Caki2 (cell line): Measurements from ENCODE around the gene WDR53. TPM values are rescaled to one million over a fixed set of nuclear protein-coding genes. Genes with fewer than 3 reads are reported as not detected.
"Not testable (repeated sequence)": the region's sequence is repeated elsewhere in the genome, so short reads cannot be mapped to it uniquely, and the experiment has no call there.

Experiments
- DNase-seq: peaks from one replicate; pipeline ENCODE4 v3.0.0-alpha.2; 2015; ENCODE audit warnings: low read depth
- in situ Hi-C: cut with HindIII; loops from 2 replicates; pipeline ENCODE4 v1.10.0; 2016; ENCODE audit warnings: low sequenced_read_pairs, low pct_unique_long_range_greater_than_20kb, mixed read lengths
- total RNA-seq: library from RNA; depleted of rRNA; stranded (reverse); fragments of >200 nt; shearing (Covaris generic); gene quantifications from 2 replicates; pipeline ENCODE4 v1.2.3, GENCODE V29; 2014; ENCODE audit warnings: low replicate concordance

The WDR53 gene
- total RNA-seq, 1 experiment from 2014 or later = 5.8 TPM

GRCh38 chr3:196525141-196525540 lies 43.2 kb downstream of the WDR53 start:
- DNase-seq = no peak
- in situ Hi-C loops = no loop called here

DNA sequence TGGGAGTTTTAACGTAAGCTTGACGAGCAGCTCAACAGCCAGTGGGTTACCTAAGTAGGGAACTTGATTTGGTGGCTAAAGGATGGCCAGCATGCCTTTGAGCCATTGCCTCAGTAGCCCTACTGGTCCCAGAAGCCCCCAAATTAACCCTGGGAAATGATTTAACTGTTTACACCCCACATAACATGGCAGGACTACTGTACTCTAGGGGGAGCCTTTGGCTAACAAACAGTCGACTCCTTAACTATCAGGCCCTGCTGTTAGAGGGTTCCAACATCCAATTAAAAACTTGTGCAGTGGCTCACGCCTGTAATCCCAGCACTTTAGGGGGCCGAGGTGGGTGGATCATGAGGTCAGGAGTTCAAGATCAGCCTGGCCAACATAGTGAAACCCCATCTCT lies 43.8 kb downstream of the WDR53 start:
- in situ Hi-C loops = no loop called here
- DNase-seq = no peak

- DNase-seq = no peak
These were observed 44.5 kb downstream of the WDR53 start for GRCh38 chr3:196523841-196524240.

DNA sequence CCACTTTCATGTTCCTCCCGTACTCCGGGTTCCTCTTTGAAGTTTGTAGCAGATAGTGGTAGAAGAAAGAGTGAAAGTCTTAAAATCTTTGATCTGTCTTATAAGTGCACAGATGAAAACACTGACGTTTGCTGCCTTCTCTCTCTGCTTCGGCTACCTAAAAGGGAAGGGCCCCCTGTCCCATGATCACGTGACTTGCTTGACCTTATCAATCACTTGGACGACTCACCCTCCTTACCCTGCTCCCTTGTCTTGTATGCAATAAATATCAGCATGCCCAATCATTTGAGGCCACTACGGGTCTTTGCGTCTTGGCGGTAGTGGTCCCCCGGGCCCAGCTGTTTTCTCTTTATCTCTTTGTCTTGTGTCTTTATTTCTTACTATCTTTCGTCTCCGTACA lies 47.1 kb downstream of the WDR53 start:
- in situ Hi-C loops, DNase-seq: not testable (repeated sequence)

More at GRCh38 chr3:196523841-196524240, 44.5 kb downstream of the WDR53 start:
- in situ Hi-C loops = no loop called here

DNA sequence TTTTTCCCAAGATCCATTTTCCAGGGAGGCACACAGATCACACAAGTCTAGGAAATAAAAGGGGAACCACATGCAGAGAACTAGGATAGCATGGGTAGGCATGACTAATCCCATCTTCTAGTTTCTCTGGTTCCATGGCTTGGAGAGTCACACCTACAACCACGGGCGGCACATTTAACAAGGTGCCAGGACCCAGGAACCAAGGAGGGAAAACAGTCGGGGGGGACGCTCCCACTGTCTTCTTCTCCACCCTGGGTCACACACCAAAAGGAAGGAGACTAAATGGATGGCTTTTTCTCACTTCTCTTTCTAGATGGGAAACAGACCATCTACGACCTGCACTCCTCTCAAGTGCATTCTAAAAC lies 48.7 kb downstream of the WDR53 start:
- in situ Hi-C loops = no loop called here
- DNase-seq = peak; percentile 23

DNA sequence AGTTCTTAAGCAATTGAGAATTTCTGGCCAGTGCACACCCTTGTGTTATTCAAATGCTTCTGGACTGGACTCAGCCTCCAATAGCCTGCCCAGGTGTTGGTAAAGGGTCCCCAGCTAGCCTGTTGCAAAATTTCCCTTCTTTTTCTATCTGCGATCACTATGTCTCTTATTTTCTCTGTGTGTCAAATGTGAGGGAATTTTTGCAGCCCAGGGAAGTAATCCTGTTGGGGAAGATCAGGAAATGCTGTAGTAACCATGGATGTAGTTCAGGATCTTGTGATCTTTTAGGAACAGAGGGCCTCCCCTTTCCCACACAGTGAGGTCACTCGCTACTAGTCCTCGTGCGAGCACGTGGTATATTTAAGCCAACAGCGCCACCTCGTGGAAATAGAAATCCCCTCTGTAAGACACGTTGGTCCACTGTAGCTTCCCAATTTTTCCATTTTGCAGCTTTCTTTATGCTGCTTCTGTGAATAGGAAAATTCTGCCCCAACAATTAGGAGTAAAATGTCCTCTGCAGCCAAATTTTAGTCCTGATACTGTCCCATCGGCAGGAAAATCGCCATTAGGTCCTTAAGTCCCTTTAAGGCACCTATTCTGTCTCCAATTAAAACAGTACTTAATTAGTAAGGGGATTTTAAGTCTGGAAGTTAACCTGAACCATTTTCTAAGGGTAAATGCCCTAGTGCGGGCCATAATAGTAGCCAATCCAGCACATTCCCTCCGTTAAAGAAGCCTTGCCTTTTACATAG lies 49.2 kb downstream of the WDR53 start:
- in situ Hi-C loops = no loop called here
- DNase-seq = peak; percentile 41

- DNase-seq = no peak
- in situ Hi-C loops = no loop called here
These were observed 50.4 kb downstream of the WDR53 start for GRCh38 chr3:196517919-196518318.

DNA sequence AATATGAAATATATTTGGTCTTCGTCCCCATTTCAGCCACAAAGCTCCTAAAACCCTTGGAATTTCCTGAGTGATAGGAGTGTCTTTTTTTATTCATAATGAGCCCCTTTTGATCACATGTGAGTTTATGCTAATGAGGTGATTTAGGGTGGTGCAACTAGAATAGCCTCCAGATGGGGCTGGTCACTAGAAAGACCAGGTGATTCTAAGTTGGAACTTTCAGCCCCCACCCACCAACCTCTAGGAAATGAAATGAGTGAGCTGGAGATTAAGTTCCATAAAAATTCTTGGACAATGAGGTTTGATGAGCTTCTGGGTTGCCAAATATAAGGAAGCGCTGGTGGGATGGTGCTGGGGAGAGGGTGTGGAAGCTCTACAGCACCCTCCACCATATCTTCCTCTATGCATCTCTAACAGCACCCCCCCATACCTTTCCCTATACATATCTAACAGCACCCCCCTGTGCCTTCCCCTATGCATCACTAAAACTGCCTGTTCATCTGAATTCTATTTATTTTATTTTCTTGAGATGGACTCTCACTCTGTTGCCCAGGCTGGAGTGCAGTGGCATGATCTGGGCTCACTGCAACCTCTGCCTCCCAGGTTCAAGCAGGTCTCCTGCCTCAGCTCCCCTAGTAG lies 51.1 kb downstream of the WDR53 start:
- DNase-seq = no peak
- in situ Hi-C loops = no loop called here

- DNase-seq = no peak
- in situ Hi-C loops = no loop called here
These were observed 53.3 kb downstream of the WDR53 start, which contains the start of gene SMCO1 for GRCh38 chr3:196514913-196515621. Gene SMCO1, minus strand, starts transcription at chr3:196515346. Its CDS starts 137 bp downstream, at chr3:196515209.

GRCh38 chr3:196514350-196514716 lies 54.0 kb downstream of the WDR53 start:
- in situ Hi-C loops = no loop called here
- no peak for DNase-seq

- in situ Hi-C loops = no loop called here
- DNase-seq = no peak
These were observed 54.5 kb downstream of the WDR53 start for GRCh38 chr3:196513697-196514349.

DNA sequence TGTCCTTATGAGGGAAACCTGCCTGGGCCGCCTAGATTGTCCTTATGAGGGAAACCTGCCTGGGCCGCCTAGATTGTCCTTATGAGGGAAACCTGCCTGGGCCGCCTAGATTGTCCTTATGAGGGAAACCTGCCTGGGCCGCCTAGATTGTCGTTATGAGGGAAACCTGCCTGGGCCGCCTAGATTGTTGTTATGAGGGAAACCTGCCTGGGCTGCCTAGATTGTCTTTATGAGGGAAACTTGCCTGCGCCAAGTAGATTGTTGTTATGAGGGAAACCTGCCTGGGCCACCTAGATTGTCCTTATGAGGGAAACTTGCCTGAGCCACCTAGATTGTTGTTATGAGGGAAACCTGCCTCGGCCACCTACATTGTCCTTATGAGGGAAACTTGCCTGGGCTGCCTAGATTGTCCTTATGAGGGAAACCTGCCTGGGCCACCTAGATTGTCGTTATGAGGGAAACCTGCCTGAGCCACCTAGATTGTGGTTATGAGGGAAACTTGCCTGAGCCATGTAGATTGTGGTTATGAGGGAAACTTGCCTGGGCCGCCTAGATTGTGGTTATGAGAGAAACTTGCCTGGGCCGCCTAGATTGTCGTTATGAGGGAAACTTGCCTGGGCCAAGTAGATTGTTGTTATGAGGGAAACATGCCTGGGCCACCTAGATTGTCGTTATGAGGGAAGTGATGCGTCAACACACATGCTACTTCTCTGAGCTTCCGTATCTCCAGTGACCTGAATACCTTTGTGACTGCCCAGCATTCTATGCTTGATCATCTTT lies 56.5 kb downstream of the WDR53 start:
- in situ Hi-C loops, DNase-seq: not testable (repeated sequence)

DNA sequence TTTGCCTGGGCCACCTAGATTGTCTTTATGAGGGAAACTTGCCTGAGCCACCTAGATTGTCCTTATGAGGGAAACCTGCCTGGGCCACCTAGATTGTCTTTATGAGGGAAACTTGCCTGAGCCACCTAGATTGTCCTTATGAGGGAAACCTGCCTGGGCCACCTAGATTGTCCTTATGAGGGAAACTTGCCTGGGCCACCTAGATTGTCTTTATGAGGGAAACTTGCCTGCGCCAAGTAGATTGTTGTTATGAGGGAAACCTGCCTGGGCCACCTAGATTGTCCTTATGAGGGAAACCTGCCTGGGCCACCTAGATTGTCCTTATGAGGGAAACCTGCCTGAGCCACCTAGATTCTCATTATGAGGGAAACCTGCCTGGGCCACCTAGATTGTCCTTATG lies 57.2 kb downstream of the WDR53 start:
- in situ Hi-C loops = not testable (repeated sequence)

GRCh38 chr3:196506687-196507086 lies 61.7 kb downstream of the WDR53 start:
- in situ Hi-C loops = no loop called here
- DNase-seq = no peak

More for the DNA sequence above, 57.2 kb downstream of the WDR53 start:
- DNase-seq = not testable (repeated sequence)

DNA sequence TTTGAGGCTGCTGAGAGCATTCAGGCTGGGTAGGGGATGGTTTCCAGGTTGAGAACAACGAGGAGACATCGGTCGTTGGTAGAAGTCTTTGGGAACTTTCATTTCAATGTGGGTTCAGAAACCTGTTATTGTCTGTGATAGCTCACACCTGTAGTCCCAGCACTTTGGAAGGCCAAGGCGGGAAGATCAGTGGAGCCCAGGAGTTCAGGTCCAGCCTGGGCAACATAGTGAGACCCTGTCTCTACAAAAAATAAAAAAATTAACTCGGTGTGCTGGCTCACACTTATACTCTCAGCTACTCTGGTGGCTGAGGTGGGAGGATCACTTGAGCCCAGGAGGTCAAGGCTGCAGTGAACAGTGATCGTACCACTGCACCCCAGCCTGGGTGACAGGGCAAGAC lies 63.8 kb downstream of the WDR53 start:
- no peak for DNase-seq
- in situ Hi-C loops = no loop called here
